Stimulated activated effector memory CD8-positive, alpha-beta T cell treated with anti-CD3 and anti-CD28 coated beads, Interleukin-12 subunit alpha, Interleukin-12 subunit beta, amount 100 ng/mL, for 72 hours (primary cell): ENCODE data around the gene PSAP.
A peak's percentile ranks its signal among the peaks of the same experiment; 100 is the strongest.

ENCODE experiments used
- ATAC-seq: fragments of 150-1000 bp; cut with Tn5 transposase; 2 replicates; pipeline ENCODE4 v1.10.0; 2021
- DNase-seq, 2 donors: peaks; one replicate each; pipeline ENCODE4 v3.0.0; 2021 to 2022; ENCODE audit warnings: low spot score in 2 of 2
- H3K27ac Mint-ChIP-seq: one replicate; pipeline ENCODE4 v1.8.0; 2022; ENCODE audit warnings: mild to moderate bottlenecking, mixed read lengths
- H3K36me3 Mint-ChIP-seq: one replicate; pipeline ENCODE4 v1.8.0; 2022; ENCODE audit warnings: mild to moderate bottlenecking, mixed read lengths
- H3K4me1 Mint-ChIP-seq: one replicate; pipeline ENCODE4 v1.8.0; 2022; ENCODE audit warnings: mixed read lengths
- H3K4me3 Mint-ChIP-seq: one replicate; pipeline ENCODE4 v1.8.0; 2022; ENCODE audit warnings: mild to moderate bottlenecking, mixed read lengths
- H3K9me3 Mint-ChIP-seq: one replicate; pipeline ENCODE4 v1.8.0; 2022; ENCODE audit warnings: mixed read lengths

PSAP gene

DNA sequence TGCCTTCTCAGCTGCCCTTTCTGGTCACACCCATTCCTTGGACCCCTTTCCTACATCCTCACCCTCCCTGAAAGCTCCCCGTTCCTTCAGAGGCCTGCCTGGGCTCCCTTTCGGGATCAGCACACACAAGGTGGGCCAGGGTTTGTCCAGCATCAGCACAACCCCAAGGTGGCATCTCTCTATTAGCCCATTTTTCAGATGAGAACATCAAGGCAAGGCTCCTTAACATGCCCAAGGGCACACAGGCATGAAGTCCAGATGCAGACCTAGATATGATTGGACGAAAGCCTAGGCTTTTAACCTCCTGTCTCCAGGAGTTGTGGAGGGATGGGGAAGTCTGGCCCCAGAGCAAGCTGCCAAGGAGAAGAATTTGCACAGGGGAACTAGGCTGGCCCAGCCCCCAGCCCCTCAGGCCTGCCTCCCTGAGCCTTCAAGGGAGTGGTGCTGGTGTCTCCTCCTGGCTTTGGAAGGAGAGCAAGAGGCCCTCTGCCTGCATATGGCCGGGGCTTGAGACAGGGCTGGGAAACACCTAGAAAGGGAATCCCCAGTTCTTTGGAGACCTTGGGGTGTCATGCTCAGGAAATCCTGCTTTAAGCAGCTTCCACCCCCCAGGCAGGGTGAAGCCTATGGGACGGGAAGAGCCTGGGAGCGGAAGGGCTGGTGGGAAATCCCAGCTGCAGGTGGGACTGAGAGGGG is 68.7 kb downstream of the PSAP start:
- Mint-ChIP-seq H3K9me3 (peaks cover 2% of the 10 kb centered on the region), H3K27ac (no peak overlapping the region), H3K4me3 (no peak overlapping the region), H3K4me1 (peaks cover 14% of the 10 kb centered on the region), H3K36me3 (no peaks in the 10 kb centered on the region)
- no peak for ATAC-seq
- no peak for DNase-seq

DNA sequence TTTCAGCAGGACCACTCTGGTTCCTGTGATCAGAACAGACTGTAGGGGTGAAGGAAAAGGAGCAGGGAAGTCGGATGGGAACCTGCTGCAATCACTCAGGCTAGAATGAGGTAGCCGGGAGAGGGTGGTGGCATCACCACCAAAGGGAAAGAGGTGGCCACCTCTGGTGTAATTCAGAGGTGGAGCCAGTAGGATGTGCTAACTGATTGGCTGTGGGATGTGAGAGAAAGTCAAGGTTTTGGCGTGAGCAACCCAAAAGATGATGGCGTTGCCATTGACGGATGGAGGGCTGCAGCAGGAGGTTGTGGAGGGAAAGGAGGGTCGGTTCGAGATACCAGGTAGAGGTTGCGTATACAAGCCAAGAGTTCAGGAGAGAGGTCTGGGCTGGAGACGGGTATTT is 70.3 kb downstream of the PSAP start:
- H3K36me3 Mint-ChIP-seq, result no peaks in the 10 kb centered on the region
- H3K4me3 Mint-ChIP-seq, result no peak overlapping the region
- peak overlapping the region; percentile 17 for H3K27ac Mint-ChIP-seq
- H3K9me3 Mint-ChIP-seq, result peaks cover 2% of the 10 kb centered on the region
- DNase-seq (no peak), ATAC-seq (no peak)
- peaks cover 25% of the 10 kb centered on the region for H3K4me1 Mint-ChIP-seq

DNA sequence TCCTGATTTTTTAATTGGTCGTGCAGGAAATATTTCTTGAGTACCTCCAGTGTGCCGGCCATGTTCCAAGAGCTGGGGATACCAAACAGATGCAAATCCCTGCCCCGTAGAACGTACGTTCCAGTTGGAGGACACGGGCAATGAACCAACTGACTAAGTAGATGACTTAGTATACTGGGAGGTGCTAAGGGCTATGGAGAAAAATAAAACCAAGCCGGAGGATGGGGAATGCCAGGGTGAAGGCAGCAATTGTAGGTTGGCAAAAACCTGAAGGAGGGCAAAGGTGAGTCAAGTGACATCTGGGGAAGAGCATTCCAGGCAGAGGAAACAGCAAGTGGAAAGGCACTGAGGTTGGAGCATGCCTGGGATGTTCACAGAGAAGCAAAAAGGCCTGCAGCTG is 70.9 kb downstream of the PSAP start:
- Mint-ChIP-seq H3K4me3 (no peak overlapping the region), H3K27ac (peak overlapping the region; percentile 17), H3K4me1 (peaks cover 31% of the 10 kb centered on the region), H3K9me3 (peaks cover 2% of the 10 kb centered on the region), H3K36me3 (no peaks in the 10 kb centered on the region)
- ATAC-seq (no peak), DNase-seq (no peak)

DNA sequence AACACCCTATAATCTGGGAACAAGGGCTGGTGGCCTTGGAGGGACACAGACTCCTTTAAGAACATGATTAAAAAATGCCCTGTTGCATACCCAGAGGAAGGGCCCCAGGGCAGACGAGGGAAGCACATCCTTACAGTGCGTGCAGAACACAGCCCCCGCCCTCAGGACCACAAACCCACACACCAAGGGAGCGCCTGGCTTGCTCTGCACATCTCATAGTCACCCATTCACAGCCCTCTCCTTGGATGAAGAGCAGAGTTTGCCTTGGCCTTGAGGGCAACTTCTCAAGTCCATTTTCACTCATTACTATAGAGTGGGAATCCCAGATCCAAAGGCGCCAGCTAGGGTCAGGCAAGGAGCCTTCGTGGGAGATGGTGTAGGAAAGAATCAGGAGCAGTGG is 71.4 kb downstream of the PSAP start:
- H3K9me3 Mint-ChIP-seq, result peaks cover 2% of the 10 kb centered on the region
- DNase-seq (no peak), ATAC-seq (no peak)
- no peak overlapping the region for H3K4me3 Mint-ChIP-seq
- H3K36me3 Mint-ChIP-seq, result no peaks in the 10 kb centered on the region
- no peak overlapping the region for H3K27ac Mint-ChIP-seq
- peaks cover 36% of the 10 kb centered on the region for H3K4me1 Mint-ChIP-seq

DNA sequence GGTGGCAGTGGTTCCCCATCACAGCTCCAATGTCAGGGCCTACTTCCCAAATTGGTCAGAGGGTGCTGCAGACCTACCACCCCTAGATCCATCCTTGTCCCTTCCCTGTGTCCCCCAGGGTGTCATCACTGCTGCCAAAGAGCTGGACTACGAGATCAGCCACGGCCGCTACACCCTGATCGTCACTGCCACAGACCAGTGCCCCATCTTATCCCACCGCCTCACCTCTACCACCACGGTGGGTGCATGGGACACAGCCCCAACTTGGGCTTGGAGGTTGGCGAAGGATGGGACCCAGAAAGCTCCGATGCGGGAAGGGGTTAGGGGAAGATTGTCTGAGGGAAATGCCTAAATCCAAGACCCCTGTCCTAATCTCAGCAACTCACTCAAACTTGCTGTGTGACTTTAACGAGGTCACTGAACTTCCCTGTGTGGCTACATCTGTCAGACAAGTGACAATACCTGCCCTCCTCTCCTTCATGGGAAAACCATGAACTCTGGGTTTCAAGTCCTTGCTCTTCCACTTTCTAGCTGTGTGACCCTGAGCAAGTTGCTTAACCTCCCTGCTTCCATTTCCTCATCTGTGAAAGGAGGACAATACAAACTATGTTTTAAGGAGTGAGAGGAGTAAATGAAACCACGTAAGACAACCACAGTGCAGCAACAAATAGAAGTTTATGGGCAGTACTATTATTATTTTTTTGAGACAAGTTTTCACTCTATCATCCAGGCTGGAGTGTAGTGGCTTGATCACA is 72.8 kb downstream of the PSAP start:
- Mint-ChIP-seq H3K36me3 (no peaks in the 10 kb centered on the region), H3K9me3 (peaks cover 2% of the 10 kb centered on the region), H3K4me3 (no peak overlapping the region), H3K4me1 (peaks cover 47% of the 10 kb centered on the region), H3K27ac (no peak overlapping the region)
- no peak for DNase-seq
- ATAC-seq, result no peak

DNA sequence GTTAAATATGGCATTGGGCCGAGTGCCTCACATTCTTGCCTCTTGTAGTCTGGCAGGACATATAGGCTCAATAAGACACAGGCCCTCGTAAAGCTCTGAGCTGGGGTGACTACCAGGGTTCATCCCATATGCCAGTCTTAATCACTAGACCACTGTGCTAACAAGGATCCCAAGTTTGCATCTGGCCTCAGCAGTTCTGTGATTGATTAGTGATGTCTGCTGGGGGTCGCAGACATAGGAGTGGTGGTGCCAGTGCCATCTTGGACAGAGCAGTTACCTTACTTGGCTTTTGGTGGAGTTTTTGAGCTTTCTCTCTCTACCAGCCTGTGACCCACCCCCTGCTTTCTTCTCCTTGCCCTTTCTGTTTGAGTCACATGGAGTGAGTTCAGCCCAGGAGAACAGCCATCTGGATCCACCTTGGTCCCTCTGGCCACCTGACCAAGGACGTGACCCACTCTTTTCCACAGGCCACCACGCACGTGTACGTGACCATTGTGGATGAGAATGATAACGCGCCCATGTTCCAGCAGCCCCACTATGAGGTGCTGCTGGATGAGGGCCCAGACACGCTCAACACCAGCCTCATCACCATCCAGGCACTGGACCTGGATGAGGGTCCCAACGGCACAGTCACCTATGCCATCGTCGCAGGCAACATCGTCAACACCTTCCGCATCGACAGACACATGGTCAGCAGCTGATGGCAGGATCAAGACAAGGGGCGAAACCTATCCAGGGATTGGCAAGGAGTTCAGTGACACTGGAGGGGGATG is 73.7 kb downstream of the PSAP start:
- ATAC-seq, result no peak
- Mint-ChIP-seq H3K27ac (no peak overlapping the region), H3K4me1 (peaks cover 40% of the 10 kb centered on the region)

DNA sequence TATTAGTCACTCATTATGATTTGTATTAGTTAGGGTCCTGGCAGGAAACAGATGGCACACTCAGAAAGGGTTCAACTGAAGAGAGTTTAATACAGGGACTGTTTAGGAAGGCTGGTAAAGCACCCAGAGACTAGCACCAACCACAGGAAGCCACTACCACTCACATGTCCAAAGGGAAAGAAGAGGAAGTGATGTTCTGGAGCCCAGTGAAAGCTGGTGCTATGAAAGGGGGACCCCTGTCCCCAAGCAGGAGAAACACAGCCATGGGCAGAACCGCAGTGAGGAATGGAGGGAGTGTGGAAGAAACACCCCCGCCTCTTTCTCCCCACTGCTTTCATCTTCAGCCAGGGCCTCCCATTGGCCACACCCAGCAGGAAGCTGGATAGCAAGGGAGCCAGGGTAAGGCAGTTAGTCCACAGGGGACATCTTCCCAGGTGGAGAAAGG is 74.5 kb downstream of the PSAP start:
- Mint-ChIP-seq H3K4me1 (peaks cover 48% of the 10 kb centered on the region), H3K27ac (peak overlapping the region; percentile 95)
- ATAC-seq, result no peak

More for the DNA sequence above, 73.7 kb downstream of the PSAP start:
- no peak overlapping the region for H3K4me3 Mint-ChIP-seq
- H3K9me3 Mint-ChIP-seq, result peaks cover 2% of the 10 kb centered on the region
- peaks cover under 1% of the 10 kb centered on the region for H3K36me3 Mint-ChIP-seq
- DNase-seq, result no peak

DNA sequence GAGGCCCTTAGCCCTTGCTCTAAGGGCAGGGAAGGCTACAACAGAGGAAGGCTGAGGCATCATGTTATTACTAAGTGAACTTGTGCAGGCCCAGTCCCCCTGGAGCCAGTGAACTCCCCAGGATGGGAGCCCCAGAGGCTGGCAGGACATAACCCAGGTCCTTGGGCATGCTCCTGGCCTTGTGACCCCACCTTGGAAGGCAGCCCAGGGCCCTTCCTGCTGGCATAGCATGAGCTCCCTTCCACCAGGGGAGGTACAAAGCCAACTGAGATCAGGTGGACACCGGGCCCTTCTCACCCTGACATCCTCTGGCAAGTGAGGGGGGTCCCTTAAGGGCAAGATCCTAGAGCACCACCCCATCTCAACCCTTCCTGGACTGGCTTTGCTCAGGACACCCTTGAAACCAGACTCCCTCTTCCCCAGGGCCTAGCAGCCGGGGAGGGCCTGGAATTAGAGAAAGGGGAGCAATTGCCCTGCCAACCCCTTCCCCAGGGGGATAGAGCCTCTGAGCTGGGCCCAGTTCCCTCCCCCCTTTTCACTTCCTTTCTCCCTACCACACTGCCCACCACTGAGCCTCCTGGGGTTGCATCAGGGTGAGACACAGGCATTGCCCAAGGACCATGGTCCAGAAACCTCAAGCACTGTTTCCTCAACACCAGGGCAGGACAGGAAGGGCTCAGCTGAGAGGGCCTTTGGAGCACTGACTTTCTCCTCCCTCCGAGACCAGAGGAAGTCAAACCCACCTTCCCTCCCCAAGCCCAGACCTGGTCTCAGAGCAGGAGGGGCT is 75.9 kb downstream of the PSAP start:
- peaks cover 2% of the 10 kb centered on the region for H3K9me3 Mint-ChIP-seq
- peaks cover 62% of the 10 kb centered on the region for H3K4me1 Mint-ChIP-seq
- H3K4me3 Mint-ChIP-seq, result peak overlapping the region; percentile 89
- peak overlapping the region; percentile 95 for H3K27ac Mint-ChIP-seq
- ATAC-seq (no peak), DNase-seq (no peak)
- peaks cover 8% of the 10 kb centered on the region for H3K36me3 Mint-ChIP-seq

More for the DNA sequence above, 74.5 kb downstream of the PSAP start:
- peaks cover 2% of the 10 kb centered on the region for H3K9me3 Mint-ChIP-seq
- DNase-seq, result no peak
- peaks cover 7% of the 10 kb centered on the region for H3K36me3 Mint-ChIP-seq
- H3K4me3 Mint-ChIP-seq, result no peak overlapping the region

DNA sequence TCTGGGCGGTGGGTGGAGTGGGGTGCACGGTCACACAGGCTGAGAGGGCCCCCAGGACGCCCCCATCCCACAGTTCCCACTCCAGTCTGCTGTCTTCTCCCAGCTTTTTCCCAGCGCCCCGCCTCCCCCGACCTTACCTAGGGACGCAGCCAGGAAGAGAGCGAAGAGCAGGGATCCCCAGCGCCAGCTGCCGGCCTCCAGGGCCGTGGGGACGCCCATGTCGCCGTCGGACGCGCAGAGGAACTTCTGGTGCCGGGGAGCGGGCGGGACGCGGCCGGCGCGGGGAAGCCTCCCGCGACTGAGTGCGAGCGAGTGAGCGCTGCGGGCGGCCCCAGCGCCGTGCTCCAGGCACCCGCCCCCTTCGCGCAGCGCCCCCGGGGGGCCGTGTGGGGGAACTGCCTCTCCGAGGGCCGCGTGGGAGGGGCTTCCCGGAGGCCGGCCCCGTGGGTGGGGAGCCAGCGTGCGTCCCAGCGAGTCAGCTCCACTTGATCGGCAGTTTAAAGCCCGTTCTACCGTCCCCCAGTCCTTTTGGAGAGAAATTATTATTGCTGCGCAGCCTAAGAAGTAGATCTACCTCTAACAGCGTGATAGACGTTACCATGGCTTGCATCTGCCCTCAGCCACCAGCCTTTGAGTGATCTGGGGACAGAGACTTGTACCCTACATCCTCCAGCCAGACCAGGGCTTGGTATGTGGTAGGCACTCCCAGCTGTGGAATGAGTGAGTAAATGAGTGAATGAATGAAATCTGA is 77.7 kb downstream of the PSAP start, which contains the start of gene VSIR:
VSIR (minus strand) TSS at position 300 of the 751 bp plus-strand sequence; CDS start at position 219, 81 bp downstream.
- Mint-ChIP-seq H3K9me3 (peaks cover 2% of the 10 kb centered on the region), H3K4me3 (peak within 1 kb of the TSS; percentile 89), H3K4me1 (peaks cover 73% of the 10 kb centered on the region), H3K36me3 (peaks cover 25% of the 10 kb centered on the region), H3K27ac (peak within 1 kb of the TSS; percentile 95)
- peak; percentile 78 for ATAC-seq
- peak; percentile 99 to 100 for DNase-seq

DNA sequence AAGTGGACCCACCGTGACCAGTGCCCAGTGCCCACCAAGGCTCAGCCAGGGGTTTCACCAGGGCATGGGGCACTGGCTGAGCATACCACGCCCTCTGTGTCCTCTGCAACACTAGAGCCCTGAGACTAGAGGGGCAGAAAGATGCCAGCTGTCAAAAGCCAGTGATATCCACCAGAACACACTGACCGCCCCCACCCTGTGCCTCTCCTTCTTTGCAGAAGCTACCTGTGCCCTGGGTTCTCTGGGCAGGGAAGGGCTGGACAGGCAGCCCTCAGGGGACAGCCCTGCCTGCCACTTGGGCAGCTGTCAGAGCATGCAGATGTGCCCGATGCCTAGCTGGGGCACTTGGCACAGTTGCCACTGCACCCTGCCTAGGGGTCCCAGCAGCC is 78.2 kb downstream of the PSAP start:
- H3K27ac Mint-ChIP-seq, result peak overlapping the region; percentile 95

DNA sequence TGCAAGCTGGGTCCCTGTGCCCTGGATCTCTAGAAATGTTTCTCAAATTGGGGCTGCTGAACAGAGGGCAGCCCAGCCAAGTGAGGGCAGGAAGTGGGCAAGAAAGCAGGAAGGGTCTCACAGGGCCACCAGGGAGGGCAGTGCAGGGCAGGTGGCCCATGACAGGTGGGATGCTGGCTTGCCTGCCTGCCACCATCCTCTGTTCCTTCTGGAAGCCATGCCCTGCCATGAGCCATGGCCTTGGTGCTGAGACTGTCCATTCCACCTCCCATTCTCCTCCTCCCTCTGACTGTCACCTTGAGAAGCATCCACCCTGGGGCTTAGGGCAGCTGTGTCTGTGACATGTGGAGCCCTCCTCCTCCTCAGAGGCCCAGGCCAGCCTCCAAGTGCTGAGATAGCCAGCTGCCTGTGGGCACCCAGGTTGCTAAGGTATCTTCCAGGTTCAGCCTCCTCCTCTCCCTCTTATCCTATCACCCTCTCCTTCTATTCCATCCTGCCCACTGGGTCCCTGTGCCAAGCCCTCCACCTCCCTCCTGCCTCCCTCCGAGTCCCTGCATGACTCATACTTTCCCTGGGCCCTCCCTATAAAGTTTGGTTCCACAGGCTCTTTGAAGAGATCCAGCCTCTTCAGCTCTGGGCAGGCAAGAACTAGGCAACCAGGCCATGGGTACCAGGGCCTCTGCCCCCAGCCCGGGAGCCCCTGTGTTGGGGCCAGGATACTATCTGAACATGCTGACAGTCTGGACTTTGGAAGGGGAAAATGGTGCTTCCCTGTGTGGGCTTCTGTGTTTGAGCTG is 79.0 kb downstream of the PSAP start:
- DNase-seq, result no peak
- no peak for ATAC-seq

More for the DNA sequence above, 78.2 kb downstream of the PSAP start:
- DNase-seq, result no peak
- peaks cover 2% of the 10 kb centered on the region for H3K9me3 Mint-ChIP-seq
- peak overlapping the region; percentile 89 for H3K4me3 Mint-ChIP-seq
- peaks cover 31% of the 10 kb centered on the region for H3K36me3 Mint-ChIP-seq
- ATAC-seq, result no peak
- peaks cover 78% of the 10 kb centered on the region for H3K4me1 Mint-ChIP-seq

DNA sequence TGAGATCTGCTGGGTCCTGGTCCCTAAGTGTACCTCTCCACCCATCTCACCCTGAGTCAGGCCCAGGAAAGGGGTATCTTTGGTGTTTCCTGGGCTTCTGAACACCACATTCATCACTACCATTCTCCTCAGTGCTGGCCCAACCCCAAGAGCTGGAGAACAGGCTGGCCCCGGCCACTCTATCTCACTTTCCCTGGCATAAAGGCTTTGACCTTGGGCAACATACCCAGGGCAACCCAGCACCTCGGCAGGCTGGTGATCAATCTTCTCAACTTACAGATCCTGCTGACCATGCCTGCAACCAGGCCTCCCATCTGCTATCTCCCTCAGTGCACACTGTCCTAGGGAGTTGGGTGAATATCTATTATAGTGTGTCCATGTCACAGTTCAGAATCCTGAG is 79.8 kb downstream of the PSAP start:
- H3K4me1 Mint-ChIP-seq, result peaks cover 85% of the 10 kb centered on the region
- ATAC-seq, result no peak
- DNase-seq, result no peak
- H3K4me3 Mint-ChIP-seq, result peak overlapping the region; percentile 89
- peak overlapping the region; percentile 95 for H3K27ac Mint-ChIP-seq
- H3K9me3 Mint-ChIP-seq, result no peaks in the 10 kb centered on the region
- H3K36me3 Mint-ChIP-seq, result peaks cover 45% of the 10 kb centered on the region

More for the DNA sequence above, 79.0 kb downstream of the PSAP start:
- H3K9me3 Mint-ChIP-seq, result no peaks in the 10 kb centered on the region
- peak overlapping the region; percentile 95 for H3K27ac Mint-ChIP-seq
- peaks cover 37% of the 10 kb centered on the region for H3K36me3 Mint-ChIP-seq
- peaks cover 81% of the 10 kb centered on the region for H3K4me1 Mint-ChIP-seq
- peak overlapping the region; percentile 89 for H3K4me3 Mint-ChIP-seq

DNA sequence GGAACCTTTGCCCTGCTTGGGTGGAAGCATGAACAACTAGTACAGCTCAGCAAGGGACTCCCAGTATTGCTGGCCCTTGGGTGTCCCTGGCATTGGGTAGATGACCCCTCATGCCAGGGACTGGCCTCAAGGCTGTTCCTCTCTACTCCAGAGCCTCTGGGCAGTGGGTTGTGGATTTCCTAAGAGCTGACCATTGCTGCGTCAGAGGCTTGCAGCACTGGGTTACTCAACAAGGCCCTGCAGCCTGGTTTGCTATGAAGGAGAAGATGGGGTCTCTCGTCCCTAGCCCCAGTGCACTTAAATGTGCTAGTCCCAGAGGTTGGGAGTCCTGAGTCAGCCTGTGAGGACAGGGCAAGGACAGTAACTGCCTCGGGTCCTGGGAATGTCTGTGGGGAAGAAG is 80.3 kb downstream of the PSAP start:
- Mint-ChIP-seq H3K9me3 (no peaks in the 10 kb centered on the region), H3K27ac (peak overlapping the region; percentile 95), H3K36me3 (peaks cover 49% of the 10 kb centered on the region), H3K4me3 (peak overlapping the region; percentile 89), H3K4me1 (peaks cover 85% of the 10 kb centered on the region)
- DNase-seq (no peak), ATAC-seq (no peak)
